Measurements from ENCODE around the gene XYLT1.

XYLT1 gene

GRCh38 chr16:17078931-17079631 is 391.7 kb downstream of the XYLT1 start:
- DNase-seq = no peak

DNA sequence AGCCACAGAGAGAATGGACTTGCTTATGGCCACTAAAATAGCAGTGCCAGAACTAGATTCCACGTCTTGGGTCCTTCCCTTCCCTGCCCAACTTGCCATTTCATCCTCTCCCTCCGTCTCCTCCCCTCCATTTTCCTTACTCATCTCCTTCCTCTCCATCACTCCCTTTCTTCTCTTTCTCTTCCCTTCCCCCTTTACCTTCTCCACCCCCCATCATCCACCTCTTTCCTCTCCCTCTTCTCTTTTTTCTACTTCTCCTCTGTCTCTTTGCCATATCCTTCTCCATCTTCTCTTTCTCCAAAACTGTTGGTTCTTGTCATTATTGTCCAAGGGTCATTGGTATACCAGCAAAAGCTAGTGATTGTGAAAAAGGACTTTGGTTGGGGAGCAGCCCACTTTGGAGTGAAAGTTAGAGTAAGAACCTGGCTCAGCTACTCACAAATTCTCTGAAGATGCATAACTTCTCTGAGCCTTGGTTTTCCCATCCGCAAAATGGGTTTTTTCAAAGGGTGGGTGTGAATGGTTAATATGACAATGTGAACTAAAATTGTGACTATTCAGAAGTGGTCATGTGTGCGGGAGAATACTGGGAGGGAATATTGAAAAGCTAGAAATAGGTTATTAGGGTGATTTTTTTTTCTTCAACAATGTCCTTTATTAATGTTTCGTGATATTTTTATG is 393.8 kb downstream of the XYLT1 start:
- no peak for DNase-seq

GRCh38 chr16:17076092-17076754 is 394.5 kb downstream of the XYLT1 start:
- DNase-seq = peak in 3 of 4 experiments; percentile 20 to 37 (median 27)

GRCh38 chr16:17072104-17072503 is 398.7 kb downstream of the XYLT1 start:
- DNase-seq = peak; percentile 56 to 90 (median 72)

GRCh38 chr16:17070882-17071592 is 399.7 kb downstream of the XYLT1 start:
- DNase-seq = peak; percentile 79 to 90 (median 90)

DNA sequence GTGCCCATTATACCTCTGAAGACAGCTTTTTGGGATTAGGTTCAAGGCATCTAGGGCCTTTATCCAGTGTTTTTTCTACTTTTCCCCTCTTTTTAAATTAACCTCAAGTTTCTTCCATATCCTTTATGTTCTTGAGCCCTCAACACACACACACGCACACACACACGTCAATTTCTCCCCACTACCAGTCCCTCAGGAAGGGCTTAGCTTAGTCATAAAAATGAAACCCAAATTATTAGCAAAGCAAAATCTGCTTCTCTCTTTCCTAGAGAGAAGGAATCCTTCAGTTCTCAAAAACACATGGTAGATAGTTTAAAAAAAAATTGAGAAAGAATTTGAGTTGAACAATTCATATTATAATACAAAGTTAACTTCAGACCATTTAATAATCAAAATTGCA is 401.1 kb downstream of the XYLT1 start:
- peak; percentile 27 to 58 (median 42) for DNase-seq

DNA sequence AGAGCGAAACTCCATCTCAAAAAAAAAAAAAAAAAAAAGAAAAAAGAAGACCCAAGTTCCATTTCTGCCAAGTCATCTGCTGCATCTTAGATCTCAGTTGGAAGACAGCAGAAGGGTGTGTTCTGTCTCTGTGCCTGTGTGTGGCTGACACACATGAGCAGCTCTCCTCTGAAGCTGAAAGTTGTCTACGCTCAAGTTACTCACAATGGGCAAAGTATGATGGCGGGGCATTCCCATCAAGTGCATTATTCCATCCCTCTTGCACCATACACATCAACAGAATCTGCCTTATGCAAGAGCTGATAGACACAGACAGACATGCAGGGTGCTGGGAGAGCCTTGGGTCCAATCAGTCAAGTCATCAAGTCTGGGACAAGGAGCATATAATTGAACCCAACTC is 402.2 kb downstream of the XYLT1 start:
- DNase-seq = no peak

- DNase-seq = peak in 3 of 4 experiments; percentile 19 to 47 (median 23)
Measured at GRCh38 chr16:17067882-17068281, 402.9 kb downstream of the XYLT1 start.

DNA sequence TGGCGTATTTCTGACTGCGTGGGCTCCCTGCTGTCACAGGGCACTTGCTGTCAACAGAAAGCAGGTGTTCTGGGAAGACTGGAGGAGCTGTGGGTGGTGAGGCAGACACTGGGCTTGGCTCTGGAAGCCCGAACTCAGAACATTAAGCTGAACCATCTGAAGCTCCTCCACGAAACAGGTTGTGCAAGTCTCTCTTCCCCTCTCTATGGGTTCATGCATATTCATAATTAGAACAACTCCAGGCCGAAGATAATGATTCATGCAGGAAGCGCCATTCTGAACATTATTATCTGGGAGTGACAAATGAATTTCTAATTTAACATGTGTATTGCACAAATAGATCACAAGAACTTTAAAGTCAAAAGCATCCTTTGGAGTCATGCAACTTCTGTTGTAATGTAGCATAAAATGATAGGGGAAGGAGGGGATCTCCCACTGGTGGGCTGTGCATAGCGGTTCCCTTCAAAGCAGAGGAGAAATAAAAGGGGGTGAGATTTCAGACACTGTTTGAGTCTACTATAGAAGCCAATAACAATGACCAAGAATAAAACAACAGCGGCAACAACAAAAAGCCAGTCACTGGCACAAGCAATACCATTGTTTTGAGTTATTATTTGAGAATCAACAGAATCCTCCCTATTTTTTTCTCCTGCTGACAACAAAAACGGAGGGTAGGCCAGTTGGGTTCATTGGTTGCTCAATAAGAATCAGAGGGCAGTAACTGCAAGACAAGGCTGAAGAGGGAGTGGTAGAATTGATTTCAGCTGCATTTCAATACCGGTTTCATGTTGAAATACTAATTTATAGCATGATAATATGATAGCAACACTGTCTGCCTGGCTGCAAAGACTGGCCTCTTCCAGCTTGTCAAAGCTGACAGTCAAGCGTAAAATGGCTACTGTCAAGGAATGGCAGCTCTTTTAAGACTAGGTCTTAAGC is 407.3 kb downstream of the XYLT1 start:
- peak; percentile 47 to 82 (median 62) for DNase-seq

GRCh38 chr16:17062676-17063075 is 408.1 kb downstream of the XYLT1 start:
- no peak for DNase-seq

DNA sequence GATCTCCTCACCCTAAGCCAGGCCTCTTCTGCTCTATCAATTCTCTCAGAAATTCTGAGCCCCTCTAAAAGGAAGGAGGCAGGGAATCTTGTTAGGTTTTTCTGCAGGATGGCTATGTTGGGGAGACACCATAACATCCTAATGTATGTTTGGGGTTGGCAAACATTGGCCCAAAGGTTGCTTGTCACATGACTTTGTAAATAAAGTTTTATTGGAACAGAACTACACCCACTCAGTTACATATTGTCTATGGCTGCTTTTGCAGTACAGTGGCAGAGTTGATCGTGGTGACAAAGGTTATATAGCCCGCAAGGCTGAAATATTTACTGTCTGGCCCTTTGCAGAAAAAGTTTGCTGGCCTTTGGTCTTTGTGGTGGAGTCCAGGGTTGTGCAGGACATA is 409.4 kb downstream of the XYLT1 start:
- no peak for DNase-seq

GRCh38 chr16:17058471-17058870 is 412.3 kb downstream of the XYLT1 start:
- DNase-seq = no peak

DNA sequence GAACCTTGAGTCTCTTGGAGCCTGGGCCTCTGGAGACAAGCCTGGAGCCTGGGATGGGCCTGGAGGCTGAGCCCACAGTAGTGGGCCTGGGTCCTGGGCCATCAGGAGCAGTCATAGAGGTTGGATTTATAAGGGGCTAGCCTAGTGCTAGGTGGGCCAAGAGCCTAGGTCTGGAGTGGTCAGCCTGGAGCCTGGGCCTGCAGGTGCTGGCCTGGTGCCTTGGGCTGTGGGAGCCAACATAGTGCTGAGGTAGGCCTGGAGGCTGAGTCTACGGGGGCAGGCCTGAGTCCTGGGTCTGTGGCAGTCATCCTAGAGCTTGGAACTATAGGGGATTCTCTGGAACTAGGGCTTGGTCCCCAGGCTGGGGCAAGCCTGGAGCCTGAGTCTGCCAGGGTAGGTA is 414.1 kb downstream of the XYLT1 start:
- no peak for DNase-seq

DNA sequence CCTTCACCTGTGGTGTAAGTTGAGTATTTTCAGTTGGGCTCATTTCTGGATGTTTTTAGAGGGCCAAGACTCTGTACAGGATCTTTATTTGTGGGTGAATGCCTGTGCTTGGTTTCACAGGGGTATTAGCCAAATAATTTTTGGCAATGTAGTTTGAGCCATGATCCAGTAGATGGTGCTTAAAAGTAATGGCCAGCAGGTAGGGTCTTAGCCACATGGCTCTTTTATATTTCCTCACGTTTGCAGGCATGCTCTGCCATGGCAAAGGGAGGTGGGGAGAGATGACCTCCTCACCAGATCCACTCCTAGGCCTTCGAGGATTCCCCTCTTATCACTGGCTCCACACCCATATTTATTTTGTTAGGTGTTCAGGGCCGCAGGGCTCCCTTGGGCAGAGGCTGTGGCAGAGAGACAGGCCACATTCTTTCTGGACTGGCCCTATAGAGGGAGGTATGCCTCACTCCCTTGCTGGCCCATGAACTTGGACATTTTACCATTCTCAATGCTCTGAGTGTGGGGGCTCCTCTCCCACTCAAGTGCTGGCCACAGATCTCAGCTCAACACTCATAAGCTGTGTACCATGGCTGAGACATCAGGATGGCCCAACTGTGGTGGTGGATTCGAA is 417.1 kb downstream of the XYLT1 start:
- no peak for DNase-seq
